ENCODE data around the gene TREX2. TPM values are rescaled to one million over a fixed set of nuclear protein-coding genes. Genes with fewer than 3 reads are reported as not detected.

TREX2 gene
- 3.1 and 6.7 TPM in 2 replicates for total RNA-seq (2014; rRNA removed; shearing (Covaris generic))
- total RNA-seq (2022), result 2.4 and 3.7 TPM in 2 replicates
- Bru-seq, nascent RNA, result percentile 45 among the genes with signal in this experiment
- BruChase-seq, experiment 1, labeled RNA remaining after a 6-hour chase, result percentile 52 among the genes with signal in this experiment
- BruChase-seq, experiment 2, labeled RNA remaining after a 2-hour chase, result percentile 58 among the genes with signal in this experiment
- long read RNA-seq, partial matches to known transcripts, result 11 of 26 reads
- long read RNA-seq, other reads (novel, unspliced or antisense), result 15 of 26 reads

GRCh38 chrX:153445856-153446635 is at the start of gene TREX2:
Gene TREX2 (minus strand): TSS chrX:153446056. CDS start chrX:153445430, 626 bp downstream.
- no peak within 1 kb of the TSS for H3K27ac ChIP-seq (ENCODE audit: low read depth, low read length, poor library complexity, severe bottlenecking)
- no peak for DNase-seq (ENCODE audit: low spot score)
- TF ChIP-seq CTCF (conservative IDR thresholded peaks at IDR 0.05; ENCODE audit: low read length) (no peak), EZH2phosphoT487 (IDR thresholded peaks at IDR 0.05; ENCODE audit: borderline replicate concordance, low read depth, low read length) (no peak)
- H3K9me3 ChIP-seq (ENCODE audit: low read length), result no peaks in the 10 kb centered on the region
- H3K4me3 ChIP-seq (ENCODE audit: low read depth, low read length, poor library complexity, severe bottlenecking), result no peak within 1 kb of the TSS
- ChIA-PET CTCF (ENCODE audit: unreplicated experiment) (no interaction called here), POLR2A (no interaction called here)
- no peak within 1 kb of the TSS for H2AFZ ChIP-seq (ENCODE audit: low read length)
- BruUV-seq (replicated peaks), result no TSS peak
- H3K4me2 ChIP-seq (ENCODE audit: low read length), result no peak within 1 kb of the TSS
- H4K20me1 ChIP-seq (ENCODE audit: insufficient read depth, low read length), result no peaks in the 10 kb centered on the region
- H3K36me3 ChIP-seq (ENCODE audit: insufficient read depth, low read length), result peaks cover 7% of the 10 kb centered on the region; the same call in 1 of the 2 replicates
- no peaks in the 10 kb centered on the region for H3K79me2 ChIP-seq (ENCODE audit: insufficient read depth, low read depth, low read length)
- no peaks in the 10 kb centered on the region for H3K4me1 ChIP-seq (ENCODE audit: insufficient read depth, low read length, poor library complexity, severe bottlenecking)
- no peaks in the 10 kb centered on the region for H3K9me2 ChIP-seq (ENCODE audit: insufficient read depth, low read length)
- intact Hi-C loops (cut with micrococcal nuclease; ENCODE audit: unreplicated experiment), result no loop called here

GRCh38 chrX:153495362-153495751 is 49.5 kb upstream of the TREX2 start:
- no peaks in the 10 kb centered on the region for H3K79me2 ChIP-seq (ENCODE audit: insufficient read depth, low read depth, low read length)
- no TSS peak for BruUV-seq (replicated peaks)
- intact Hi-C loops (cut with micrococcal nuclease; ENCODE audit: unreplicated experiment), result no loop called here
- no peak overlapping the region for H3K4me2 ChIP-seq (ENCODE audit: low read length)
- no peak overlapping the region for H3K27ac ChIP-seq (ENCODE audit: low read depth, low read length, poor library complexity, severe bottlenecking)
- no peaks in the 10 kb centered on the region for H3K36me3 ChIP-seq (ENCODE audit: insufficient read depth, low read length)
- H3K4me3 ChIP-seq (ENCODE audit: low read depth, low read length, poor library complexity, severe bottlenecking), result no peak overlapping the region
- TF ChIP-seq CTCF (conservative IDR thresholded peaks at IDR 0.05; ENCODE audit: low read length), result no peak
- TF ChIP-seq EZH2phosphoT487 (IDR thresholded peaks at IDR 0.05; ENCODE audit: borderline replicate concordance, low read depth, low read length), result no peak
- DNase-seq (ENCODE audit: low spot score), result no peak
- H3K9me3 ChIP-seq (ENCODE audit: low read length), result no peaks in the 10 kb centered on the region
- POLR2A ChIA-PET, result no interaction called here
- no peak overlapping the region for H2AFZ ChIP-seq (ENCODE audit: low read length)
- CTCF ChIA-PET (ENCODE audit: unreplicated experiment), result no interaction called here
- no peaks in the 10 kb centered on the region for H3K9me2 ChIP-seq (ENCODE audit: insufficient read depth, low read length)
- no peaks in the 10 kb centered on the region for H3K4me1 ChIP-seq (ENCODE audit: insufficient read depth, low read length, poor library complexity, severe bottlenecking)
- no peaks in the 10 kb centered on the region for H4K20me1 ChIP-seq (ENCODE audit: insufficient read depth, low read length)

Measured in OCI-LY7 (cell line).